Pancreas (tissue), 10 donors: ENCODE results near the gene HPCAL4. TPM values are rescaled to one million over a fixed set of nuclear protein-coding genes. Genes with fewer than 3 reads are reported as not detected.

Experiments used
- ATAC-seq, 4 donors: fragments of 200-7000 bp; cut with Tn5 transposase; one replicate each; pipeline versions ENCODE4 v1.8.0 to v1.9.1; 2020; ENCODE audit warnings: mild to moderate bottlenecking in 4 of 4, moderate library complexity in 4 of 4
- DNase-seq, 6 donors: peaks; one replicate each; pipeline ENCODE4 v3.0.0-alpha.2; 2020
- FAIRE-seq: peaks from 2 replicates; lab custom pipeline; 2012; peaks lifted over from hg19 to GRCh38; lab: Jason Lieb, UNC
- H3K27ac ChIP-seq, 4 donors: fragments of 200-600 bp; sonication (generic); 1 replicate in 3 of 4; 2 replicates in 1 of 4; pipeline versions ENCODE4 v1.5.0 to v1.8.0; 2020
- H3K27me3 ChIP-seq, 4 donors: fragments of 200-600 bp; one replicate each; pipeline ENCODE4 v1.8.0; 2021
- H3K36me3 ChIP-seq, 3 donors: fragments of 200-600 bp; sonication (generic) in 1 of 3; one replicate each; pipeline versions ENCODE4 v1.5.0 to v1.8.0; 2020 to 2021
- H3K4me1 ChIP-seq, 3 donors: fragments of 200-600 bp; one replicate each; pipeline ENCODE4 v1.8.0; 2021
- H3K4me3 ChIP-seq, 4 donors: fragments of 200-600 bp; sonication (generic) in 2 of 4; one replicate each; pipeline versions ENCODE4 v1.5.0 to v1.8.0; 2020 to 2021
- H3K9me3 ChIP-seq, 4 donors: fragments of 200-600 bp; one replicate each; pipeline ENCODE4 v1.8.0; 2021
- CTCF ChIP-seq, 4 donors: fragments of 200-600 bp; sonication (generic) in 3 of 4; IDR thresholded peaks; one replicate each; pipeline versions ENCODE4 v1.5.0 to v1.8.0; 2021; ENCODE audit warnings: antibody characterized with exemption in 4 of 4
- WGBS, 2 donors: extraction: QIAGEN DNeasy Blood & Tissue Kit; methylation state at CpG; one replicate each; pipeline ENCODE4 v1.1.7; 2013; 5-methylcytosine and 5-hydroxymethylcytosine counted together
- intact Hi-C, 3 donors: fragments of 100-400 bp; cut with DNase I; formaldehyde crosslinking; loops; one replicate each; pipeline versions ENCODE4 v1.11.1 to v1.14.2; 2022
- polyA plus RNA-seq, 2 donors: library from polyadenylated mRNA; stranded (reverse); fragments of 200-250 nt; gene quantifications; one replicate each; pipeline ENCODE4 v1.2.3, GENCODE V29; 2013
- total RNA-seq, 6 donors: library from RNA; stranded (reverse); fragmentation: NEBNext Ultra II Directional in 4 of 6; extraction: Animal tissue kit (Norgen Biotek cat#: 25700) in 4 of 6; gene quantifications; one replicate each; pipeline versions ENCODE4 v1.2.1 to v1.2.4, GENCODE V29; 2021 to 2023
- donor health status: healthy with polysubstance abuse.
- donor health status: DM: no; HTN: no; CAD: no; lungs with moderate emphysema.
- donor health status: DM: no; HTN: no; CAD: no.
- donor health status: control.
- donor health status: control.
- donor health status: Bipolar disorder and iron deficiency.
- donor health status: DM: yes; HTN: yes; CAD: no.
- donor health status: DM: no; HTN: no; CAD: no.
- donor health status: DM: no; HTN: no; CAD: no.
- donor health status: DM: yes; HTN: yes; CAD: no.

The HPCAL4 gene
- 1 to 10 TPM in 4 of 6 donors, under 1 TPM in 2; 0.15 to 7.8 (median 1.9) TPM for total RNA-seq
- under 1 TPM; 0.61 to 0.76 TPM for polyA plus RNA-seq

GRCh38 chr1:39691383-39692151 lies at the start of gene HPCAL4:
Gene HPCAL4 (minus strand): TSS chr1:39691433. CDS start chr1:39684603, 6,830 bp downstream.
- FAIRE-seq (no peak), ATAC-seq (peak; percentile 98 to 99 (median 98)), DNase-seq (peak; percentile 92 to 98 (median 95))
- Histone ChIP-seq H3K27me3 (no peaks in the 10 kb centered on the region), H3K9me3 (no peaks in the 10 kb centered on the region), H3K36me3 (no peaks in the 10 kb centered on the region), H3K27ac (no peak within 1 kb of the TSS), H3K4me3 (peak within 1 kb of the TSS; percentile 8 to 47 (median 28)), H3K4me1 (peaks cover 0 to 13% (median 0%) of the 10 kb centered on the region in 3 donors)
- TF ChIP-seq CTCF (IDR thresholded peaks at IDR 0.05) = no peak
- intact Hi-C loops = no loop called here
- WGBS, 2 donors = 2 to 3% methylated on average over 41 to 44 of the region's 47 CpGs

- peak; percentile 90 to 97 (median 96) for DNase-seq
- WGBS, 2 donors = 1% methylated on average over 48 to 52 of the region's 52 CpGs
- Histone ChIP-seq H3K4me1 (peaks cover 16 to 23% (median 20%) of the 10 kb centered on the region in 3 donors), H3K36me3 (peaks cover 0 to 24% (median 0%) of the 10 kb centered on the region in 3 donors), H3K27me3 (no peaks in the 10 kb centered on the region), H3K9me3 (no peaks in the 10 kb centered on the region), H3K4me3 (peak within 1 kb of the TSS; percentile 46 to 91 (median 84)), H3K27ac (peak within 1 kb of the TSS; percentile 38 to 58 (median 48))
- no peak for FAIRE-seq
- ATAC-seq = peak; percentile 95 to 99 (median 98)
- TF ChIP-seq CTCF (IDR thresholded peaks at IDR 0.05) = no peak
- intact Hi-C loops = no loop called here
Measured at GRCh38 chr1:39738622-39739366, 47.6 kb upstream of the HPCAL4 start, which contains the start of gene PPIE. Gene PPIE (plus strand): TSS chr1:39738882. CDS start chr1:39738901, 19 bp downstream.

GRCh38 chr1:39737546-39738169 lies 46.4 kb upstream of the HPCAL4 start:
- Histone ChIP-seq H3K9me3 (no peaks in the 10 kb centered on the region), H3K4me3 (no peak overlapping the region), H3K27me3 (no peaks in the 10 kb centered on the region), H3K27ac (no peak overlapping the region), H3K36me3 (peaks cover 0 to 13% (median 0%) of the 10 kb centered on the region in 3 donors), H3K4me1 (peaks cover 19 to 26% (median 23%) of the 10 kb centered on the region in 3 donors)
- DNase-seq (no peak), ATAC-seq (no peak), FAIRE-seq (no peak)
- intact Hi-C loops = no loop called here
- WGBS, 2 donors = 83 to 84% methylated on average over 9 of the region's 9 CpGs
- no peak for TF ChIP-seq CTCF (IDR thresholded peaks at IDR 0.05)

- Histone ChIP-seq H3K27ac (no peak overlapping the region), H3K4me1 (peaks cover 23 to 28% (median 24%) of the 10 kb centered on the region in 3 donors), H3K36me3 (no peaks in the 10 kb centered on the region), H3K9me3 (no peaks in the 10 kb centered on the region), H3K27me3 (no peaks in the 10 kb centered on the region), H3K4me3 (no peak overlapping the region)
- whole genome bisulfite sequencing, 2 donors = 89 to 91% methylated on average over 3 of the region's 3 CpGs
- FAIRE-seq = no peak
- no peak for DNase-seq
- TF ChIP-seq CTCF (IDR thresholded peaks at IDR 0.05) = no peak
- intact Hi-C loops = no loop called here
- no peak for ATAC-seq
Measured at GRCh38 chr1:39735731-39736130, 44.5 kb upstream of the HPCAL4 start.
